ENCODE data around the gene NUDT19. TPM values are rescaled to one million over a fixed set of nuclear protein-coding genes. Genes with fewer than 3 reads are reported as not detected.

Gene NUDT19
- total and polyA plus RNA-seq, 9 of the 15 experiments (the other 6 are each of a cell fraction or from before 2014, with no cell fraction given) = 9.6 to 38.6 (median 14.4) TPM

DNA sequence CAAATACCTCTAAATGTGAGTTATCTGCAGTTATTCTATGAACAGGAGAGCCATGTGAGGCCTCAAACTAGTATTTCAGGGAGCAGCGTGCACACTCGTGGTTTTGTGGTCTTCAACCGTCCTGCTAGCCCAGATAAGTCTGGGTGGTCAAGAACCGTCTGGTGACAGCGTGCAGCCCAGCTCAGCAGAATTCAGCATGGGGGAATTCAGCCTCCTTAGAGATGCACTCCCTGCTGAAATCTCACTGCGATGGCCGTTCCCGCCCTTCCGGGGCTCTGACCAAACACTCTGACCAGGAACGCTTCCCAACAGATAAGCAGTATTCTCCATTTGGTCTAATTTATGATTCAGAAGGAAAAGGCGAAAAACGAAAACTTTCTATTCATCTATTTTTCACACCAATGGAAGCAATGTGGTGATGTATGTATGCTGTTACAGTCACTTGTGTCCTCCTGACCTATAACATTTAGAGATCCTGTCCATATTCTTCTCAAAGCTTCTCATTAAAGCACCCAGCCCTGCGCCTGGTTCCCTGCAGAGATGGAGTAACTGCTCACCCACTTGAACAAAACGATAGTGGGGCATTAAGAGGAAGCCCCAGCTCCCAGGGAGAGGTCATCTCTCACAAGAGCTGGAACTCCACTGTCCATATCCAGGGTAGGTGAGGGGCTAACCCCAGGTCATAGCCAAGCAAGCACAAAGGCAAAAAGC, 19.6 kb upstream of the NUDT19 start (continued):
- TF ChIP-seq NR2F6 (CRISPR knock-in tag; IDR thresholded peaks at IDR 0.05) (no peak), ARID2 (IDR thresholded peaks at IDR 0.05) (no peak), ZC3H4 (CRISPR knock-in tag; IDR thresholded peaks at IDR 0.05; ENCODE audit: borderline replicate concordance) (no peak), MIER1 (IDR thresholded peaks at IDR 0.05; ENCODE audit: low read depth) (no peak), RBM39 (optimal IDR thresholded peaks at IDR 0.05; ENCODE audit: low read depth, low read length) (no peak), DMBX1 (CRISPR knock-in tag; IDR thresholded peaks at IDR 0.05; ENCODE audit: borderline replicate concordance) (peak; percentile 67; the same call in 1 of the 2 replicates), MXI1 (IDR thresholded peaks at IDR 0.05; ENCODE audit: low read depth, low read length) (0 out of 2 replicates have a peak, but pooled peaks have one; percentile 44), NCOA4 (IDR thresholded peaks at IDR 0.05; ENCODE audit: partially characterized antibody) (no peak), ZNF175 (CRISPR knock-in tag; IDR thresholded peaks at IDR 0.05; ENCODE audit: low read depth) (no peak), CREB1 (IDR thresholded peaks at IDR 0.05) (no peak), CREB1 (CRISPR knock-in tag; IDR thresholded peaks at IDR 0.05) (peak; percentile 16; the same call in 1 of the 2 replicates), SNRNP70 (optimal IDR thresholded peaks at IDR 0.05; ENCODE audit: low read depth, low read length) (no peak), PML (IDR thresholded peaks at IDR 0.05; ENCODE audit: low read length) (peak; percentile 51), RBFOX2 (IDR thresholded peaks at IDR 0.05; ENCODE audit: low read depth, low read length) (0 out of 2 replicates have a peak, but pooled peaks have one; percentile 17), KDM2B (CRISPR knock-in tag; IDR thresholded peaks at IDR 0.05) (no peak), MTA3 (IDR thresholded peaks at IDR 0.05; ENCODE audit: borderline replicate concordance) (peak; percentile 51; the same call in 1 of the 2 replicates), ZNF668 (CRISPR knock-in tag; IDR thresholded peaks at IDR 0.05) (no peak)
- TF ChIP-seq, protein P1, sequence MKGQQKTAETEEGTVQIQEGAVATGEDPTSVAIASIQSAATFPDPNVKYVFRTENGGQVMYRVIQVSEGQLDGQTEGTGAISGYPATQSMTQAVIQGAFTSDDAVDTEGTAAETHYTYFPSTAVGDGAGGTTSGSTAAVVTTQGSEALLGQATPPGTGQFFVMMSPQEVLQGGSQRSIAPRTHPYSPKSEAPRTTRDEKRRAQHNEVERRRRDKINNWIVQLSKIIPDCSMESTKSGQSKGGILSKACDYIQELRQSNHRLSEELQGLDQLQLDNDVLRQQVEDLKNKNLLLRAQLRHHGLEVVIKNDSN (CRISPR knock-in tag; IDR thresholded peaks at IDR 0.05) = peak; percentile 25; the same call in 1 of the 2 replicates
- TF ChIP-seq, protein P2, sequence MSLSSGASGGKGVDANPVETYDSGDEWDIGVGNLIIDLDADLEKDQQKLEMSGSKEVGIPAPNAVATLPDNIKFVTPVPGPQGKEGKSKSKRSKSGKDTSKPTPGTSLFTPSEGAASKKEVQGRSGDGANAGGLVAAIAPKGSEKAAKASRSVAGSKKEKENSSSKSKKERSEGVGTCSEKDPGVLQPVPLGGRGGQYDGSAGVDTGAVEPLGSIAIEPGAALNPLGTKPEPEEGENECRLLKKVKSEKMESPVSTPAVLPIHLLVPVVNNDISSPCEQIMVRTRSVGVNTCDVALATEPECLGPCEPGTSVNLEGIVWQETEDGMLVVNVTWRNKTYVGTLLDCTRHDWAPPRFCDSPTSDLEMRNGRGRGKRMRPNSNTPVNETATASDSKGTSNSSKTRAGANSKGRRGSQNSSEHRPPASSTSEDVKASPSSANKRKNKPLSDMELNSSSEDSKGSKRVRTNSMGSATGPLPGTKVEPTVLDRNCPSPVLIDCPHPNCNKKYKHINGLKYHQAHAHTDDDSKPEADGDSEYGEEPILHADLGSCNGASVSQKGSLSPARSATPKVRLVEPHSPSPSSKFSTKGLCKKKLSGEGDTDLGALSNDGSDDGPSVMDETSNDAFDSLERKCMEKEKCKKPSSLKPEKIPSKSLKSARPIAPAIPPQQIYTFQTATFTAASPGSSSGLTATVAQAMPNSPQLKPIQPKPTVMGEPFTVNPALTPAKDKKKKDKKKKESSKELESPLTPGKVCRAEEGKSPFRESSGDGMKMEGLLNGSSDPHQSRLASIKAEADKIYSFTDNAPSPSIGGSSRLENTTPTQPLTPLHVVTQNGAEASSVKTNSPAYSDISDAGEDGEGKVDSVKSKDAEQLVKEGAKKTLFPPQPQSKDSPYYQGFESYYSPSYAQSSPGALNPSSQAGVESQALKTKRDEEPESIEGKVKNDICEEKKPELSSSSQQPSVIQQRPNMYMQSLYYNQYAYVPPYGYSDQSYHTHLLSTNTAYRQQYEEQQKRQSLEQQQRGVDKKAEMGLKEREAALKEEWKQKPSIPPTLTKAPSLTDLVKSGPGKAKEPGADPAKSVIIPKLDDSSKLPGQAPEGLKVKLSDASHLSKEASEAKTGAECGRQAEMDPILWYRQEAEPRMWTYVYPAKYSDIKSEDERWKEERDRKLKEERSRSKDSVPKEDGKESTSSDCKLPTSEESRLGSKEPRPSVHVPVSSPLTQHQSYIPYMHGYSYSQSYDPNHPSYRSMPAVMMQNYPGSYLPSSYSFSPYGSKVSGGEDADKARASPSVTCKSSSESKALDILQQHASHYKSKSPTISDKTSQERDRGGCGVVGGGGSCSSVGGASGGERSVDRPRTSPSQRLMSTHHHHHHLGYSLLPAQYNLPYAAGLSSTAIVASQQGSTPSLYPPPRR (CRISPR knock-in tag; IDR thresholded peaks at IDR 0.05; ENCODE audit: borderline replicate concordance) = no peak
- TF ChIP-seq, protein P3, sequence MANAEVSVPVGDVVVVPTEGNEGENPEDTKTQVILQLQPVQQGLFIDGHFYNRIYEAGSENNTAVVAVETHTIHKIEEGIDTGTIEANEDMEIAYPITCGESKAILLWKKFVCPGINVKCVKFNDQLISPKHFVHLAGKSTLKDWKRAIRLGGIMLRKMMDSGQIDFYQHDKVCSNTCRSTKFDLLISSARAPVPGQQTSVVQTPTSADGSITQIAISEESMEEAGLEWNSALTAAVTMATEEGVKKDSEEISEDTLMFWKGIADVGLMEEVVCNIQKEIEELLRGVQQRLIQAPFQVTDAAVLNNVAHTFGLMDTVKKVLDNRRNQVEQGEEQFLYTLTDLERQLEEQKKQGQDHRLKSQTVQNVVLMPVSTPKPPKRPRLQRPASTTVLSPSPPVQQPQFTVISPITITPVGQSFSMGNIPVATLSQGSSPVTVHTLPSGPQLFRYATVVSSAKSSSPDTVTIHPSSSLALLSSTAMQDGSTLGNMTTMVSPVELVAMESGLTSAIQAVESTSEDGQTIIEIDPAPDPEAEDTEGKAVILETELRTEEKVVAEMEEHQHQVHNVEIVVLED (CRISPR knock-in tag; IDR thresholded peaks at IDR 0.05) = no peak

Data from K562 (cell line).